Activated CD8-positive, alpha-beta memory T cell treated with anti-CD3 and anti-CD28 coated beads, Interleukin-2, amount 50 U/mL, for 1 hour (primary cell): Measurements from ENCODE around the gene RIBC2.

Source experiments
- DNase-seq: peaks from one replicate; pipeline ENCODE4 v3.0.0-alpha.2; 2020; ENCODE audit errors: extremely low read depth

RIBC2 gene

GRCh38 chr22:45475063-45475747, 61.7 kb downstream of the RIBC2 start:
- DNase-seq = no peak

DNA sequence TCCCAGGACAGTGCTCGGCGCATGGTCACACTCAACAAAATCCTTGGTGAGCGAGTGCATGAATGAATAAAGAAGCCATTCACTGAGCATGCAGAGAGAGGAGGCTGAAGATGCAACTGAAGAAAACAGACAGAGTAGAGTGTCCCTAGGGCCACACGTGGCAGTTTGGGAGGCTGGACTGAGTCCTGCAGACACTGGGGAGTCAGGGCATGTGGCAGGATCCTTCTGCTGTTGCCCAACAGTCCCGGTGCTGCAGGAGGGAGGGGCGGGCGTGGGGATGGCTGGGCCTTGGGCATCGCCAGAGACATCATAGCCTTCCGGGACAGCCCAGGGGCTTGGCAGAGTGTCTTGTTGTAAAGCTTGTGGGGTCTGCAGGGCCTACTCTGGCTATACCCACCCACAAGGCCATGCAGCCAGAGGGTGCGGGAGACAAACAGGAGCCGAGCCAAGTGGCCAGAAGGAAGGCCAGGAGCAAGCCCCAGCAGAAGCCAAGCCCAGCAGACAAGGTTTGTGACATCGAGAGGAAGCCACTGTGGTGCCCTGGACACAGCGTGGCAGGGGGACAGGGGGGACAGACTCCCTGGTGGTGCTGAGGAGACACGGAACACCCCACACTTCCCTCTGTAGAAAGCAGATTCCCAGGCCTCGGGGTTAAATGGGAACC, 62.5 kb downstream of the RIBC2 start:
- DNase-seq = no peak

- no peak for DNase-seq
These were observed 63.3 kb downstream of the RIBC2 start for GRCh38 chr22:45476814-45477213.

DNA sequence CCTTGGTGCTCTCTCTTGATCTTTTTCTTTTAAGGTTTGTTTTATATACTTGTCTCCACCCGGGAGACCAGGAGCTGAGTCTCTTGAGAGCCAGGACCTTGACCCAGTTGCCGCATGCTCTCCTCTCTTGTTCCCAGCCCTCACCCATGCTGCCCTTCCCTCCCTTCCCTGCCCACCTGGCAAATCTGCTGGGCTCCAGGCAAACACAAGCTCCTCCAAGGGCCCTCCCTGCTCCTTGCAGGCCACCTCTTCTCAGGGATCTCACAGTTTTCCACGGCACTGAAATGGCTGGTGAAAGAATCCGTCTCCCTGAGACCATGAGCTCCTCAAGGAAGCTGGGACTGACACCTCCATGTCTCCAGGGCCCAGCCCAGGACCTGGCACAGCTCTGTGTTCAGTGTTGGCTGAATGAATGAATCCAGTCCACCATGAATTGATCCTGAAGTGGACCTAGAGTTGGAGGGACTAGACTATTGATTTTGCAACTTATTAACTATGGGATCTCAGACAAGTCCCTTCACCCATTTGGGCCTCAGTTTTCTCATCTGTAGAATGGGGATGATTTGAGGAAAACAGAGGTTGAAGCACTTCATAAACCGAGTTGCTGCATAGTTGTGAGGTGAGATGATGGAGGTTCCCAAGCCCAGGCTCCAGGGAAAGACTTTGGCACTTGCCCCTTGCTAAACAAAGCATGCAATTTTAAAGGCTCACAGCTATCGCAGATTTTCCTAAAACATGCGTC, 64.0 kb downstream of the RIBC2 start:
- DNase-seq = no peak

GRCh38 chr22:45478108-45478771, 64.7 kb downstream of the RIBC2 start:
- no peak for DNase-seq

DNA sequence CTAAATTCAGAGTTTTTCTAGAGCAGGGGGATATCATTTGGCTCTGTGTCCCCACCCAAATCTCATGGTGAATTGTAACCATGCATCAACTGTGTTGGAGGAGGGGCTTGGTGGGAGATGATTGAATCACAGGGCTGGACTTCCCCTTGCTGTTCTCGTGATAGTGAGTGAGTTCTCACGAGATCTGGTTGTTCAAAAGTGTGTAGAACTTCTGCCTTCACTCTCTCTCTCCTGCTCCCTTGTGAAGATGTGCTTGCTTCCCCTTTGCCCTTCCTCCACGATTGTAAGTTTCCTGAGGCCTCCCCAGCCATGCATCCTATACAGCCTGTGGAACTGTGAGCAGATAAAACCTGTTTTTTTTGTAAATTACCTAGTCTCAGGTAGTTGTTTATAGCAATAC, 67.2 kb downstream of the RIBC2 start:
- DNase-seq = no peak

DNA sequence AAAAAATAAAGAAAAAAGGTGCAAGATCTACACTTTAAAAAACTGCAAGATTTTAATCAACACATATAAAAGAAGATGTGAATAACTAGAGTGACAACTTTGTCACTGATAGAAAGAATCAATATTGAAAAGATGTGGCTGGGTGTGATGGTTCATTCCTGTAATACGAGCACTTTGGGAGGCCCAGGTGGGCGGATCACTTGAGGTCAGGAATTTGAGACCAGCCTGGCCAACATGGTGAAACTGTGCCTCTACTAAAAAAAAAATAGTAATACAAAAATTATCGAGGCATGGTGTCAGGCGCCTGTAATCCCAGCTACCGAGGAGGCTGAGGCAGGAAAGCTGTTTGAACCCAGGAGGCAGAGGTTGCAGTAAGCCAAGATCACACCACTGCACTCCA, 68.2 kb downstream of the RIBC2 start:
- no peak for DNase-seq
